ENCODE results near the gene WWTR1. TPM values are rescaled to one million over a fixed set of nuclear protein-coding genes. Genes with fewer than 3 reads are reported as not detected.

WWTR1 gene
- total RNA-seq, 2 experiments from 2014 or later = 0.22 to 0.30 TPM

DNA sequence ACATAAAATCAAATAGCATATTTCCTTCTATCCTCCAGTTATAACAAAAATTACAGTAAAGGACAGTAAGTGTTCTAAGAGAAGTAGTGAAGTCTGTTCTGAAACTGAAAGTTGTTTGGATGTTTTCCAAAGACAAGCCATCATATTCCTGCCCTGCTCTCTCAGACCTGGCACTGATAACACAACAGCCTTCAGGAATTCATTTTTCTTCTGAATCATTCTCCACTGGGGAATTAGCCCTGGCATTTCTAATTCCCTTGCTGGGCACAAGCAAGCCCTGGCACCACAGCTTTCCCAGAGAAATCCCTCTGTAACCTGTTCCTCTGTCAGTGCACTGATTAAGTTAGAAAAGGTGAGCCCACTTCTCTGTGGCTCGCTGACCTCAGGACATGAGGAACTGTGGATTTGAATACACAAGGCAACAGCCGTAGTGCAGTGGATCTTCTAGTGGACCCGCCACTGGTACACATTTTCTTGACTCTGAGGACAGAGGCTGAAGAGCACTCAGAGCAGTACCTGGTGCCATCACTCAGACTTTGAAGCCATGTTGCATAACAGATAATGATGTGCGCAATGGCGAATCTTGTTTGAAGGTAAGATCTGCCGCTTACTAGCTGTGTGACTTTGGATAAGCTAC, 61.6 kb downstream of the WWTR1 start:
- Mint-ChIP-seq H3K27me3 (no peaks in the 10 kb centered on the region), H3K4me3 (no peak overlapping the region), H3K36me3 (ENCODE audit: low read depth) (no peaks in the 10 kb centered on the region), H3K4me1 (ENCODE audit: low read depth) (no peaks in the 10 kb centered on the region), H3K9me3 (no peaks in the 10 kb centered on the region), H3K27ac (no peak overlapping the region)
- DNase-seq (no peak), ATAC-seq (ENCODE audit: poor library complexity) (no peak)
- ChIA-PET POLR2A (no interaction called here), CTCF (no interaction called here)
- no peak overlapping the region for H3K27ac ChIP-seq (ENCODE audit: low read depth in 1 of 2, low read length in 2 of 2)
- no peaks in the 10 kb centered on the region for H3K4me1 ChIP-seq (ENCODE audit: insufficient read depth, low read length)
- H3K9me3 ChIP-seq (ENCODE audit: control insufficient read depth in 1 of 2, insufficient read depth in 1 of 2, low read length in 2 of 2) = no peaks in the 10 kb centered on the region
- no peaks in the 10 kb centered on the region for H3K36me3 ChIP-seq (ENCODE audit: insufficient read depth, low read length)
- TF ChIP-seq, protein P1, sequence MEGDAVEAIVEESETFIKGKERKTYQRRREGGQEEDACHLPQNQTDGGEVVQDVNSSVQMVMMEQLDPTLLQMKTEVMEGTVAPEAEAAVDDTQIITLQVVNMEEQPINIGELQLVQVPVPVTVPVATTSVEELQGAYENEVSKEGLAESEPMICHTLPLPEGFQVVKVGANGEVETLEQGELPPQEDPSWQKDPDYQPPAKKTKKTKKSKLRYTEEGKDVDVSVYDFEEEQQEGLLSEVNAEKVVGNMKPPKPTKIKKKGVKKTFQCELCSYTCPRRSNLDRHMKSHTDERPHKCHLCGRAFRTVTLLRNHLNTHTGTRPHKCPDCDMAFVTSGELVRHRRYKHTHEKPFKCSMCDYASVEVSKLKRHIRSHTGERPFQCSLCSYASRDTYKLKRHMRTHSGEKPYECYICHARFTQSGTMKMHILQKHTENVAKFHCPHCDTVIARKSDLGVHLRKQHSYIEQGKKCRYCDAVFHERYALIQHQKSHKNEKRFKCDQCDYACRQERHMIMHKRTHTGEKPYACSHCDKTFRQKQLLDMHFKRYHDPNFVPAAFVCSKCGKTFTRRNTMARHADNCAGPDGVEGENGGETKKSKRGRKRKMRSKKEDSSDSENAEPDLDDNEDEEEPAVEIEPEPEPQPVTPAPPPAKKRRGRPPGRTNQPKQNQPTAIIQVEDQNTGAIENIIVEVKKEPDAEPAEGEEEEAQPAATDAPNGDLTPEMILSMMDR (IDR thresholded peaks at IDR 0.05) = no peak
- intact Hi-C loops (cut with DNase I, micrococcal nuclease) = no loop called here
- H3K27me3 ChIP-seq (ENCODE audit: control insufficient read depth in 1 of 2, insufficient read depth in 2 of 2, low read length in 2 of 2) = no peaks in the 10 kb centered on the region
- no peak overlapping the region for H3K4me3 ChIP-seq (ENCODE audit: low read length)

DNA sequence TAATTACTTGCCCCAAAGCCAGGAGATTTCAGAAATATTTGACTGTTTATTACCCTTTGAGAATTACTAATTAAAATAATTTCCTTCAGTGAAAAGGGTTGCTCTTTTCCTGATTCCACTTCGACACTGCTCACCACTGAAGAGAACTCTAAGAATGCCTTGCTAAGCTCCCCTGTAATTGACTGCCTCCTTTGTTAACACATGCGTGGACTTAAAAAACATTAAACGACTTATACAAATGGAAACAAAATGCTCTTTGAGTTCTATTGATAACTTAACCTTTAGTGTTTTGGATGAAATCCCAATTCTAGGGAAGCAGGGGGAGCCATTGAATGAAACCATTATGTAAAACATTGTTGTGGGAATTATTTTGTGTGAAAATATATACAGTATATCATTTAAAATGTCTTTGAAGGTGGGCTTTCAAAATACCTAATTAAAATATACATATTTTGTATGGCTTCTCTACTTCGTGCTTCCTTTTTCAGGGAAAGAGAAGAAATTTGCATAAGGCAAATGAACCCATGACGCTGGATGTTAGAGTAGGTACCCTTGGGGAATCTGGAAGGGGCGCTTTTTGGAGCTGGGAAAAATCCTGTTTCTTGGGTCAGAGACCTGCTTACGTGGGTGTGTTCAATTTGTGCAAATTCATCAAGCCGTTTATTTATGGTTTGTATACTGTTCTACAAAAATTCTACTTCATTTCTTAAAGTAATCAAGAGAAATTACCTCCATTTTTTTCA, 64.2 kb downstream of the WWTR1 start:
- ATAC-seq (ENCODE audit: poor library complexity) (no peak), DNase-seq (no peak)
- Histone ChIP-seq H3K27ac (ENCODE audit: low read depth in 1 of 2, low read length in 2 of 2) (no peak overlapping the region), H3K27me3 (ENCODE audit: control insufficient read depth in 1 of 2, insufficient read depth in 2 of 2, low read length in 2 of 2) (no peaks in the 10 kb centered on the region), H3K4me3 (ENCODE audit: low read length) (no peak overlapping the region), H3K4me1 (ENCODE audit: insufficient read depth, low read length) (no peaks in the 10 kb centered on the region), H3K36me3 (ENCODE audit: insufficient read depth, low read length) (no peaks in the 10 kb centered on the region), H3K9me3 (ENCODE audit: control insufficient read depth in 1 of 2, insufficient read depth in 1 of 2, low read length in 2 of 2) (no peaks in the 10 kb centered on the region)
- Mint-ChIP-seq H3K4me1 (ENCODE audit: low read depth) (no peaks in the 10 kb centered on the region), H3K27me3 (peaks cover 4% of the 10 kb centered on the region), H3K9me3 (no peaks in the 10 kb centered on the region), H3K4me3 (no peak overlapping the region), H3K36me3 (ENCODE audit: low read depth) (no peaks in the 10 kb centered on the region), H3K27ac (no peak overlapping the region)
- intact Hi-C loops (cut with DNase I, micrococcal nuclease) = no loop called here
- ChIA-PET CTCF (no interaction called here), POLR2A (no interaction called here)
- TF ChIP-seq, protein P1 (IDR thresholded peaks at IDR 0.05) = no peak

DNA sequence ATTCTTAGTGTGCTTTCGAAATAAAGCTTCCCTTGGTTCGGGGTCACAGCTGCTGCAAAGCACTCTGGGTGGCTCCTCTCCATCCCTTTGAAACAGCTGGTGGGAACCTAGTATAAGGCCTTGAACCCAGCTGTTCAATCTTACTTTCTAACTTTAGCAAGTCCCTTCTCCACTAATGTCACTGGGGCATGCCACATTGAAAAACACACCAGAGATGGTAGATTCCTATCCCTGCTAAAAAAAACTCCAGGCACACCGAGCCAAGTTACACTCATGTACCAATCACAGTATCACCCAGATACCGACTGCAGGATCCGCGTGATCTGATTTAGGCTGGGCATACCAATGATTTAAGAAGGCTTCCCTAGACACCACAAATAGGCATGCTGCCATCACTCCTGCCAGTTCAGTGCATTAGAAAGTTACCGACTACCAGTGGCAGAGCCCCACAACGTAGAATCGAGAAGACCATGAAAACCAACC, 65.0 kb downstream of the WWTR1 start:
- Histone ChIP-seq H3K27ac (ENCODE audit: low read depth in 1 of 2, low read length in 2 of 2) (no peak overlapping the region), H3K4me3 (ENCODE audit: low read length) (no peak overlapping the region), H3K27me3 (ENCODE audit: control insufficient read depth in 1 of 2, insufficient read depth in 2 of 2, low read length in 2 of 2) (no peaks in the 10 kb centered on the region), H3K9me3 (ENCODE audit: control insufficient read depth in 1 of 2, insufficient read depth in 1 of 2, low read length in 2 of 2) (no peaks in the 10 kb centered on the region), H3K36me3 (ENCODE audit: insufficient read depth, low read length) (no peaks in the 10 kb centered on the region), H3K4me1 (ENCODE audit: insufficient read depth, low read length) (no peaks in the 10 kb centered on the region)
- no peak for ATAC-seq (ENCODE audit: poor library complexity)
- Mint-ChIP-seq H3K9me3 (no peaks in the 10 kb centered on the region), H3K4me1 (ENCODE audit: low read depth) (no peaks in the 10 kb centered on the region), H3K36me3 (ENCODE audit: low read depth) (no peaks in the 10 kb centered on the region), H3K27me3 (peaks cover 4% of the 10 kb centered on the region), H3K27ac (no peak overlapping the region), H3K4me3 (no peak overlapping the region)
- intact Hi-C loops (cut with DNase I, micrococcal nuclease) = no loop called here
- DNase-seq = no peak
- TF ChIP-seq, protein P1 (IDR thresholded peaks at IDR 0.05) = no peak
- ChIA-PET CTCF (no interaction called here), POLR2A (no interaction called here)

Measured in CD4-positive, alpha-beta T cell (primary cell).